ENCODE data around the gene SDK1.
"Not testable (repeated sequence)": the region's sequence is repeated elsewhere in the genome, so short reads cannot be mapped to it uniquely, and the experiment has no call there.

Gene SDK1

GRCh38 chr7:3544202-3544601 is 243.2 kb downstream of the SDK1 start:
- no peak for DNase-seq

DNA sequence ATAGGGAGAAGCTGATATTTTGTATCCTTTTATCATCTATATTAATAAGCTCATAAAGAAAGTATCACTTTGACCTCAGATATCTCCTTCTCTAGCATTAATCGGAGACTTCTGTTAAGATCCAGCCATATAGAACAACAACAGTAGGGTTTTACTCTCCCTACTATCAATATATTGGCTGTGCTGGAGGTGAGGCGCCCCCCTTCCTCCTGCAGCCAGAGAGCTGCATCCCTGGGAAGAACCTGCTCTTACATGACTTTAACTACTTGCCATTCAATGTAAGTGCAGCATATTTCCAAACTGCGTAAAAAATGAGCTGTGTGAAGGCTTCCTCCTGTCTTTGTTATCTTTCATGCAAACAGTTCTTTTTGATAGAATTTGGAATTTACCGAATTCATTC is 247.8 kb downstream of the SDK1 start:
- no peak for DNase-seq

GRCh38 chr7:3549601-3550000 is 248.5 kb downstream of the SDK1 start:
- DNase-seq, result no peak

GRCh38 chr7:3551536-3551935 is 250.5 kb downstream of the SDK1 start:
- DNase-seq, result no peak

DNA sequence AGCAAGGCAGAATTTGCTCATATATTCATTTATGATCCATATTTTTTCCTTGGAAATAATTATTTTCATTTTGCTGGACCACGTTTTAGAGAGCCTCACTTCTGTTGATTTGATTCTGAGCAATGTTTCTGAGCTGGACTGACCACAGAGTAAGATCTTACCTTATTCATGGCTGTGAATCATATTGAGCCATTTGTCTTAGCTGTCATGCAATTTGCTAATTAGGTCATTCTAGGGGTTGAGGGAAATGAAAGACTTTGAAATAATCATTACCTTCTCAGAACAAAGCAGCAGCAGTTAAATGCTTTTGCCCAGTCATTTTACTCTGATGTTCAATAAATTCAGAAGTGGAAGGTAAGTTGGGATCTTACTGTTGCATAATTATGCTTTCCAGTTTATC is 251.4 kb downstream of the SDK1 start:
- DNase-seq, result no peak

DNA sequence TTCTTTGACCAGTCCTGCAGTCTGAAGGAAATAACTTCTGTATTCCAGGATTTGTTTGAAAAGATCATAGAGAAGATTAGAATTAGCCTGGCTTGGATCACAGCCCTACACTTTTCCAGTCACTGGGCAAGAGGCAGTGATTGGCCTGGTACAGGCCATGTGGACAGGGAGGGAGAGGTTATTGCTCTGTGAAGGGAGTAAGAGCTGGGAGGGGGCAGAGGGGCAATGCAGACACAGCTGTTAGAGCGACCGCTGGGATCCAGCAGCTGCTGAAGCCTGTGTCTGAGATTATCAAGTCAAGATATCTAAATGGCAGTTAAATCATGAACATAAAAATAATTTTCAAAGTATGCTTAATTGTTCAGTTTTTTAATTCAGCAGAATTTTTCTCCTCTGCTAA is 257.3 kb downstream of the SDK1 start:
- no peak for DNase-seq

DNA sequence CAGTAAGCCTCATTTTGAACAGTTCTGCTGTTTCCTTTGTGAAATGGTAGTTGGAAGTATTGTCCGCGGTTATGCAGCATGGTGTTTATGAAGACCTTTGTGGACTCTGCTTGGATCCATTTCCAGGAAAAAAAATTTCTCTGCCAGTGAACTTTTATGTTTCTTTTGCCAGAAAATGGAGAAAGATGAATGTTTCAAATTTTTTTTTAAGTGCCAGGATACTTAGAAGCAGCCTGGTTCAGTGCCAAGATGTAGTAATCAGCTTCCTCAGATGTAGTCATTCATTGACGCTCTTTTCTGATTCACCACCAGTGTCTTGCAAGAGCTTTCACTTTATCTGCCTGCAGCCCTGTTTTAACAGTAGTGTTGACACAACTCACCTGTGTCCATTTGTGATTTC is 258.2 kb downstream of the SDK1 start:
- peak; percentile 64 for DNase-seq

- DNase-seq, result no peak
These were observed 259.4 kb downstream of the SDK1 start for GRCh38 chr7:3560495-3560894.

DNA sequence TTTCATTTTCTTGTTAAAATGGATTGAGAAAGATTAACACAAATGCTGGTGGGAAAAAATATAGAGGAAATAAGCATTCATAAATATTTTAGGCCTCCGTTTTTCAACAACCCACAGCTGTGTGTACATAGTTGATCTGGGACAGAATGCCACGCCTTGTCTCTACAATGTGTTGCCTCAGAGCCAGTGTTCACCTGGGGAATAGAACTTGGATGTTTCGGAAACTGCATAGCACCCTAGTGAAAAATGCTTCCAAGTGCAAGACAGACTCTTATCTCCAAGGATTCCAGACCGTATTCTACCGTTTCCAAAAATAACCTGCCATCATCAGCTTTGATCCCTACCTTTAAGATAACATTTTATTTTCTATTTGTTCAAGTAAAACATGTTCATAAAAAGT is 260.9 kb downstream of the SDK1 start:
- DNase-seq, result peak; percentile 34

GRCh38 chr7:3564231-3564630 is 263.2 kb downstream of the SDK1 start:
- DNase-seq, result no peak

DNA sequence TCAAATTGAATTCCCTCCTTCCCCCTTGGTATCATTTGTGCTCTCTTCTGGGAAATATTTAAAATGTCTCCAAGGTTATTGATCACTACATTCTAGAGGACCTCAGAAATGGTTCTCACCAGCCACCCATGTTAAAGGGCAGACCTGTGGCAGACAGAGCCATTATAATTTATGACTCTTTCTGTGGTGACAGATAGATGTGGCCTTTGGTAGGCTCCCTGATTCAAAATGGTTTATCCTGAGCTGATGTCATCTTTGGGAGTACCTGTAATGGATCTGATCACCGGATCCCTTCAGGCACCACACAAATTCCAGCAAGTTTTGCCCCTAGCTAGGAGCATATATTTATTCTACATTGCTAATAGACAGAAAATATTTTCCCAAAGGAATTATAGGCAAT is 267.5 kb downstream of the SDK1 start:
- peak; percentile 26 for DNase-seq

DNA sequence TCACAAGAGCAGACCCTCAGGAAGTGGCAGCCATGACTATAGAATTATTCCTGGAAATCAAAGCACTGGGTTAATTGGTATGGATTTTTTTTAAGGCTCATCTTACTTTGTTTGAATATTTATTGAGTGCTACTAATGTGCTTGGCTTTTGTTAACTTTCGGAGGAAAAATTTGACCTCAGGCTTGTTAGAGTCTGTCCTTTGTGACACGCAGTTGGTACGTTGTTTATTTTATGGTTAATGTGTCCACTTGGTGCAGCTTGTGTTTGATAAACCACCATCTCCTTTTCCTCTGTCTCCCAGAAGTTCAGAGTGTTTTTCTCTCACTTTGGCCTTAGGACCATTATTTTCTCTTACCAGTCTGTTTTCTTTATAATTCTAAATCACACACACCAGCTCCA is 268.6 kb downstream of the SDK1 start:
- no peak for DNase-seq

DNA sequence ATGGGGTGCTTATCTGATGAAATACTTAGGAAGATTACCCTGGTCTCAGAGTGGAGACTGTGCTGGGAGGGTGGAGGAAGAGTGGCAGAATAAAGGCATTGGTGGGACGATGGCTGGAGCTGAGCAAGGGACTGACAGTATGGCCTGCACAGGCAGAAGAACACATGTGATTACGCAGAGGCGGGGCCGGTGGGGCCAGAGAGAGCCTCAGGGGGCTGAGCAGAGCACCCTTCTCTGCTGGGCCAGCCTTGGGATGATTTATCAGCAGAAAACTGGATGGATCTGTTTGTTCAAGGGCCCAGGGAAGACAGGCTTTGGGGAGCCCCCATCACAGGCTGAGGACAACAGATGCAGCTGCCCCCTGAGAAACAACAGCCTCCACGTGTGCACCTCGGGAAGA is 272.1 kb downstream of the SDK1 start:
- no peak for DNase-seq

DNA sequence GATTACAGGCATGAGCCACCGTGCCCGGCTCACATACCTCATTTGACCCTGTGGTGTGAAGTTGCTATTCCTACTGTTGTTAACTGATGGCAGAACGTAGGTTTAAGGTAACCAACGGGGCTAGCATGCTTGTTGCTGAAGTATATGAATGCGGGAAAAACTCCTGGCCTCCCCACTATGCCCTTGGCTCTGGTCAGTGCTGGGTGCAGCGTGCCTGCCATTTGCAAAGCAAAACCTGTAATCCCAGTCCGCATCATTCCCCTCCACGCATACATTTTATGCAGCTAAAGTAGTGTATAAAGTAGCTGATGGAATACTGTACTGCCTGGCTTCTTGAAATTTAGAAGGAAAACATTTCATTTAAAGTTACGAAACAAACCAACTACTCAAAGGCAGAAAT is 273.3 kb downstream of the SDK1 start:
- no peak for DNase-seq

DNA sequence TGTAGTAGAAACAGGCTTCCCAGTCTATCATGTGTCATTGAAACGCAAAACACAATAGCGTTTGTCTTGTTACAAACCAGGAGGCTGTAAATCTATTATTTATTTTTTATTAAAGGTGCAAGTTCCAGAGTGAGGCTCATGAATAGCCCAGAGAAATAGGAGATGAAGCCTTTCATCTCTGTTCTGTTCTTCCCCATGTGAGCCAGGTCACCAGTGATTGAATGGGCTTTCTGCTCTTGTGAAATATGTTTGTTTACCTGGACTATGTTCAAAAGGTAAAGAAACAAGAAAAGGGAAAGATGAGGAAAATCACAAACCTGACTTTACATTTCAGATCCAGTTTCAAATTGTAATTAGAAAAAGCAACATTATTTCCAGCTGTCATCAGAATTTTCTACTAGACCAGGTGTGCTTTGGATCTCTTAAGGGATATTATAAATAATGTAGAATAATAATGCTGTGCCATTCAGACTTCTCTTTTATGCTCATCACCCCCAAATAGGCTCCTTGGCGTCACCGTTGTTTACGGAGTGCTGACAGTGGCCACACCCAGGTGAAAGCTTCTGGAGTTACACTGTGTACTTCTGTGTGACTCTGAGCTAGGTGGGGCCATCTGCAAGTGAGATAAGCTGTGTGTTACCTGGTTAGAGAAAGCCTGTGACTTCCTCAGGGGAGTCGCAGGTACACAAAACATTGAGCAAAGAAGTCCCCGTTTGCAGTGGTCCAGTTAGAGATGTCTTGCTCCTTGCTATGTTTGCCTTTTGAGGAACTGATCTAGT is 274.9 kb downstream of the SDK1 start:
- peak; percentile 86 for DNase-seq

- no peak for DNase-seq
These were observed 277.3 kb downstream of the SDK1 start for GRCh38 chr7:3578399-3578798.

DNA sequence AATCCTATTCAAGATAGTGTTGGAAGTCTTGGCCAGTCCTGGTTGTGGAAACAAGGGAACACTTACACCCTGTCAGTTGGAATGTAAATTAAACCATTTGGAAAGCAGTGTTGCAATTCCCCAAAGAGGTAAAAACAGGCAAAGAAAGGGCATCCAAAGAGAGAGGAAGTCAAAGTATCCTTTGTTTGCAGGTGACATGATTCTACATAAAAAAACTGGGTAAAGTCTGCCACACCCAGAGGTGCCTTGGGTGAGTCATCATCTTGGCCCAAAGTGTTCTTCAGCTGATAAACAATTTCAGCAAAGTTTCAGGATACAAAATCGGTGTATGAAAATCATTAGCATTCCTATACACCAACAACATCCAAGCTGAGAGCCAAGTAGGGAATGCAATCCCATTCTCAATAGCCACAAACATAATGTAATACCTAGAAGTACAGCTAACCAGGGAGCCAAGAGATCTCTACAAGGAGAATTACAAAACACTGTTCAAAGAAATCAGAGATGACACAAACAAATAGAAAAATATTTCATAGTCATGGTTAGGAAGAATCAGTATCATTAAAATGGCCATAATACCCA is 278.7 kb downstream of the SDK1 start:
- DNase-seq, result no peak

GRCh38 chr7:3582145-3582544 is 281.1 kb downstream of the SDK1 start:
- not testable (repeated sequence) for DNase-seq

- DNase-seq, result no peak
These were observed 284.8 kb downstream of the SDK1 start for GRCh38 chr7:3585826-3586225.

- DNase-seq, result peak; percentile 41
These were observed 287.3 kb downstream of the SDK1 start for GRCh38 chr7:3588341-3588740.

DNA sequence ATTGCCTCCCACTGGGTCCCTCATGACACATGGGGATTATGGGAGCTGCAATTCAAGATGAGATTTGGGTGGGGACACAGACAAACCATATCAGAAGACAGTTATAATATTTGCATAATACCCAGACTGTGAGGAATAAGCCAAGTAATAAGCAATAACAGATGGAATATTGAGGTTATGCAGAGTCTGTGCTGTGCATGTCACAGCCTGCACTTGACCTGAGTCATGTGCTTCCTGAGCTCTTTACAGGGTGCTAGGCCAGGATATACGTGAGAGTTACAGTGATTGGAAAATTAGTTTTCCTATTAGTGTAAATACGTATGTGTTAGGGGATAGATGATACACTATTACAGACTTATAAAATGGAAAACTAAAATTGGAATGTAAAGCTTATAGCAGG is 288.7 kb downstream of the SDK1 start:
- DNase-seq, result no peak

DNA sequence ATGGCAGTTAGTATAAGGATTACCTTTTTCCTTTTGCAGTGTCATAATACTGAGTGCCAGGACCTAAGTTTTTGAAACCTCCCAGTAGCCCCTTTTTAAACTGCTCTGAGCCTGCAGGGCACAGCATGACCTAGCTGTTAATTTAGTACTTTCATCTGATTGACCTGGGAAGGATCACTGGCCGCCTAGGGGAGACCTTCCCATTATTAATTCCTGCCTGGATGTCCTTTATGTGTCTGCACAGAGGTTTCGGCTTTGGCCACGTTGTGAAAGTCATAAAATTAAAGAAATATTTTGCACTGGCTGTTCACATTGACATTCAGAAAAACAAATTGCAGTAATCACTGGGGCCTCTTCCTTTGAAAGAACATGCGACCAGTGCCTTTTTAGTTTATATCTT is 290.2 kb downstream of the SDK1 start:
- DNase-seq, result no peak

DNA sequence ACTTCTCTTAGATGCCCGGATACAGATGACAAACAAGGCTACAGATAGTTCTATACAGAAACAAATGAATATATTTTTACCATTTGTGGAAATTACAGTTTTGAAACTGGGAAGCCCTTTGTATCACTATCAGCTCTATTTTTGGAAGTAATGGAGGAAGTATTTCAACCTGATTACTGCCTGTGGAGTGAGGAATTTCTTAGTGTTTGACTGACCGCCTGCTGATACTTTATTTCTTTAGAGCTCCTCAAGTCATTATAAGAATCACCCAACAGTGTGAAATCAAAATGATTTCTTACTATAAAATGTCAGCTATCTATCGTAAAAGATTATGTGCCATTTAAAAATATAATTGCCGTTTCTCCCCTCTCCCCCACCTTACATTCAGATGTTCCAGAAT is 290.9 kb downstream of the SDK1 start:
- DNase-seq, result no peak

GRCh38 chr7:3592401-3593134 is 291.5 kb downstream of the SDK1 start:
- peak; percentile 89 for DNase-seq

Measured in DMS153 (cell line).